HG03354 (cell line): ENCODE data around the gene ITGB5.

Source experiments
- ATAC-seq: cut with Tn5 transposase; IDR thresholded peaks from one replicate; pipeline ENCODE4 v1.9.1; 2021; ENCODE audit warnings: mild to moderate bottlenecking; ENCODE audit not compliant: unreplicated experiment, poor library complexity, severe bottlenecking

Gene ITGB5, protein sequence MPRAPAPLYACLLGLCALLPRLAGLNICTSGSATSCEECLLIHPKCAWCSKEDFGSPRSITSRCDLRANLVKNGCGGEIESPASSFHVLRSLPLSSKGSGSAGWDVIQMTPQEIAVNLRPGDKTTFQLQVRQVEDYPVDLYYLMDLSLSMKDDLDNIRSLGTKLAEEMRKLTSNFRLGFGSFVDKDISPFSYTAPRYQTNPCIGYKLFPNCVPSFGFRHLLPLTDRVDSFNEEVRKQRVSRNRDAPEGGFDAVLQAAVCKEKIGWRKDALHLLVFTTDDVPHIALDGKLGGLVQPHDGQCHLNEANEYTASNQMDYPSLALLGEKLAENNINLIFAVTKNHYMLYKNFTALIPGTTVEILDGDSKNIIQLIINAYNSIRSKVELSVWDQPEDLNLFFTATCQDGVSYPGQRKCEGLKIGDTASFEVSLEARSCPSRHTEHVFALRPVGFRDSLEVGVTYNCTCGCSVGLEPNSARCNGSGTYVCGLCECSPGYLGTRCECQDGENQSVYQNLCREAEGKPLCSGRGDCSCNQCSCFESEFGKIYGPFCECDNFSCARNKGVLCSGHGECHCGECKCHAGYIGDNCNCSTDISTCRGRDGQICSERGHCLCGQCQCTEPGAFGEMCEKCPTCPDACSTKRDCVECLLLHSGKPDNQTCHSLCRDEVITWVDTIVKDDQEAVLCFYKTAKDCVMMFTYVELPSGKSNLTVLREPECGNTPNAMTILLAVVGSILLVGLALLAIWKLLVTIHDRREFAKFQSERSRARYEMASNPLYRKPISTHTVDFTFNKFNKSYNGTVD

DNA sequence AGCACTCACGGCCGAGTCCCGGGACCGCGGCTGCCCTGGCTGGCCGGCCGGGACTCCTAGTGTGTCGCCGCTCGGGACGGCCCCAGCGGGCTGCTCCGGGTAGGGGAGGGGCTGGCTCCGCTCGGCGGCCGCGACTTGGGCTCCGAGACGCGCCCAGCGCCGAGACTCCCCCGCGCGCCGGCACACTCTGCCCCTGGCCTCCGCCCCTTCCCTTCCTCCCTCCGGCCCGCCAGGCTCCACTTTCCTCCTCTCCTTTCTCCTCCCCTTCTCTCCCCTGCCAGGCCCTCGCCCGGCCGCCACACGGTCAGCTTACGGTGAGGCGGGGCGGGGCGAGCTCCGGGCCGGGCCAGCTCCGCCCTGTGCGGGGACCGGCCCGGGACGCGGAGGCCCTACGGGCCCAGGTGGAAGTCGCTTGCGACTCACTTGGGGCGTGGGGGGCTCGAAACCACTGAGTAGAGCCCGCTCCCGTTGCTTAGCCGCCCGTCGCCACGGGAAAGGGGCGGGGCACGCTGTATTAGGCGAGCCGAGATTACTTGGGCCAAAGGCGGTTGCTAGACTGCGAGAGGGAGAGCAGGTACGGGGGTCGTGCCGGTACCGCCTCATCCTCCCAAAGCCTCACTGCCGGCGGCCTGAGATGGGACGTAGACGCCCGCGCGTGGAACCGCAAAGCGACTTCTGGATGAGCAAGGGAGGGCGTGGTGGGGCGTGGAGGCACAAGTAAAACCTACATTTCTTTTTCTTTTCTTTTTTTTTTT lies at the start of gene ITGB5:
Gene ITGB5 (minus strand): TSS at position 189 of the 755 bp plus-strand sequence. CDS start 365 bp downstream, outside the sequence.
- peak; percentile 62 for ATAC-seq

DNA sequence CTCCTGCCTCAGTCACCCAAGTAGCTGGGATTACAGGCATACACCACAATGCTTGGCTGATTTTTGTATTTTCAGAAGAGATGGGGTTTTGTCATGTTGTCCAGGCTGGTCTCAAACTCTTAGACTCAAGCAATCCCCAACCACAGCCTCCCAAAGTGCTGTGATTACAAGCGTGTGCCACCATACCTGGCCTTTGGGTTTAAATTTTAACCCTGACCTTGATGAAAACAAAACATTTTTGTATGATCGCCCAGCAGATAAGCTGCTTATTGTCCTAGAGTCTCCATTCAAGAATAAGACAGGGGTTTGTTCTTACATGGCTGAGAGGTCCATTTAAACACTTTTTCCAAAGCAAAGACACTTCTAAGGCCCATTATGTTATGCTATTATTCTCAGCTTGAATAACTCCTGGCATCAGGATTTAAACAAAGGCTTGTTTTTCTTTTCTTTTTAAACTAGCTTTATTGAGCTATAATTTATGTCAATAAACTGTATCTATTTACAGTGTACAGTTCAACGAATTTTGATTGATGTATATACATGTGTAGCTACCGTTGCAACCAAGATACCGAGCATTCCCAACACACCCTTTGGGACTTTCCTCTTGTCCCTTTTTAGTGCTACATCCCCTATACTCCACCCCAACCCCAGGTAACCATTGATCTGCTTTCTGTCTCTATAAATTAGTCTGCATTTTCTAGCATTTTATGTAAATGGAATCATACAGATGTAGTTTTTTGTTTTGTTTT lies 48.8 kb upstream of the ITGB5 start:
- no peak for ATAC-seq

DNA sequence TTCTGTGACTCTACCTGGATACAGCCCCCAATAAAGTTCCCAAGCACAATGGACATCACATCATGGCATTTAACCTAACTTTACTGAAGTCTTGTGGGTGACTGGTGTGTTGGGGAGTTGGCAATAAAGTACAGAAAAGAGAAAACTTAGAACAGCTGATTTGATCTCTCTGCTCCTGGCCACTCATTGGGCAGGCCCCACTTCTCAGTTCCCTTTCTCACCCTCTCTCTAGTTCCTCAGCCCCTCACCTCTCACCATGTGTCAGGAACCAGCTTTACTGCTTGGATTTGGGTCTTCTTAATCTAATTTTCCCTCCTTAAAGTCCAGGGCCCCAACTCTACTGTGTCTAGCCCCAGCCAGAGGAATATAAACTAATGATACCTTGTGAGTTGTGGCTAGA lies 48.1 kb upstream of the ITGB5 start:
- ATAC-seq, result peak; percentile 56

DNA sequence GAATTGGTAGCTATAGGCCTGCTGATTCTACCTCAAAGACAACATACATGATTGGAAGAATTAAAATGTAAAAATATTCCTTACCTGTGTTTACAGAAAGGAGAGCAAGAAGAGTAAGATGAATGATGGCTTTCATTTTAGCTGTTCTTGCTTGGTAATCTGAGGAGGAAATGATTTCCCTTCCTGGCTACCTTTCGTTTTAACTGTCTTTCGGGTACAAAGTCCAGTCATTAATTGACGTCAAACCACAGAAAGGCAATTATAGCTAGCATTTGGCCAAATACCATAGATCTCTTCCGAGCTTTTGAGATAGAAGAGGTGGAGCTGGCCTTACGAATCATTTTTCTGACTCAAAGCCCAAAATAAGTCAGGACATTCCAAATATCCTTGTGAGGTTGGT lies 47.4 kb upstream of the ITGB5 start, which contains the start of gene MUC13:
Gene MUC13 (minus strand): TSS at position 175 of the 400 bp plus-strand sequence. CDS start 39 bp downstream, at position 136.
- no peak for ATAC-seq

DNA sequence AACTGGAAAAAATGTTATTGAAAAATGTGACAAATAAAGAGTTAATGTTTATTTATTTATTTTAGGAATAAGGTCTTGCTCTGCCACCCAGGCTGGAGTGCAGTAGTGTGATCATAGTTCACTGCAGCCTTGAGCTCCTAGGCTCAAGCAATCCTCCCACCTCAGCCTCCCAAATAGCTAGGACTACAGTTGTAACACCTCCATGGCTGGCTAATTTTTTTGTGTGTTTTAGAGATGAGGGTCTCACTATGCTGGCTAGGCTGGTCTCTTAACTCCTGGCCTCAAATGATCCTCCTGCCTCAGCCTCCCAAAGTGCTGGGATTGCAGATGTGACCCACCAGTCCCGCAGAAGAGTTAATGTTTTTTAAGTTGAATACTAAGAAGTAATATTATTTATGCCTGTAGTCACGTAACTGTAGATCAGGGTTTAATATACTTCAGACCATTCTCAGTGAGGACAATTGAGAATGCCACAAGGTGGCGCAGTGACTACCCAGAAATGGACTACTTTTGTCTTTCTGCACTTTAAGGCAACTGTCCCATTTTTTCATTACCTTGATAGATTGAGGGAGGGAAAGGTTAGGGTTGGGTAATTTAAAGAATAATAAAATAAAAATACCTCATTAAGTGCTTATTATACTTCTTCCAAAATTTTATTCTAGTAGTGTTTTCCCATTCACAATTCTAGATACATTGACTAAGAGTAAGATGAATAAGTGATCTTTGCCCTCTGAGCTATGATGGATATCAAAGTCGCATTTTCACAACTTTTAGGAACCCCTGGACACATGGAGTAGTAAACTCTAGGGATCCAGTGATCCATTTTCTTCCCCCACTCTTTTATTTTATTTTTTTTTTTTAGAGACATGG lies 41.4 kb upstream of the ITGB5 start:
- ATAC-seq, result no peak

DNA sequence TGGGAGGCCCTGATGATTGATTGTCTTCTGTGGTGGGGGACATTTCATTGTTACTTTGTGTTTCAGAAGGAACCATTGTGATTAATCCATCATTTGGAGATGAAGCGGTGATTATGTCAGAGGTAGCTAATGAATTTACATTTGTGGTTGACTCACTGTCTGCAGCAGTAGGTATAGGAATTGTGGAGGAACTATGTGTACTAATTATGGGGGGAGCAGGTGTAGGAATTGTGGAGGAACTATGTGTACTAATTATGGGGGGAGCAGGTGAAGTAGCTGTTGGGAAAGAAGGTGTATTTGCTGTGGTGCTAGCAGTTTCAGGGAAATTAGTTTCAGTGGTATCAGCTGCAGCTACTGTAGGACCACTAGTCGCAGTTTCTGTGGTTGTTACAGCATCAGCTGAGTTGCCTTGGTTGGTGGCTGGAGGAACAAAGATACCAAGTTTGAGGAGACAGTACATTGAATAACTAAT lies 40.4 kb upstream of the ITGB5 start:
- peak; percentile 76 for ATAC-seq

DNA sequence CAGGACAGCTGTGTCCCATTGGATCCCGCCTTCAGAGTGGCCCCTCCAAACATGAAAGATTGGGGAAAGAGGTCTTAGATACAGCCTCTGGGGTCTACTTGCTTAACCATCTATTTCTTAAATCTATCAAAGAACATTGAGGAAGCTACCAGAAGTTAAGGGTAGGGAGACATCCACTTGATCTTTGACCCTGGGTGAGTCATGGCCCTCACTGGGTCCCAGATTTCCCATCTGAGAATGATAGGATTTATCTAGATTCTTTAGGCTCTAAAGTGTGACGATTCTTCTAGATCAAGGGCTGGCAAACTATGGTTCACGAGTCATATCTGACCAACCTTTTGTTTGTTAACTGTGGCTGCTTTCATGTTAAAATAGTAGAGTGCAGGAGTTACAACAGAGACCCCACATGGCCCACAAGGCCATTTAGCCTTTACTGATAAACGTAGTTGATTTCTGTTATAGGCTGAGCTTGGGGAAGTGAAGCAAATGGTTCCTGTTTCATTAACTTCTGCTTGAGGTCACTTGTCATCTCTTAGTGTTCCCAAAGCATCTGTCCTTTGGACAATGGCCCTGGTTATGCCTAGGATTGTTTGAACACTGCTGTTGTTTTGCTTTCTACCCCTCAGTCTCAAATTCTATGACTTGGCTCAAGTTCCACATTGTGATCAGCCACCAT lies 39.4 kb upstream of the ITGB5 start:
- ATAC-seq, result no peak

DNA sequence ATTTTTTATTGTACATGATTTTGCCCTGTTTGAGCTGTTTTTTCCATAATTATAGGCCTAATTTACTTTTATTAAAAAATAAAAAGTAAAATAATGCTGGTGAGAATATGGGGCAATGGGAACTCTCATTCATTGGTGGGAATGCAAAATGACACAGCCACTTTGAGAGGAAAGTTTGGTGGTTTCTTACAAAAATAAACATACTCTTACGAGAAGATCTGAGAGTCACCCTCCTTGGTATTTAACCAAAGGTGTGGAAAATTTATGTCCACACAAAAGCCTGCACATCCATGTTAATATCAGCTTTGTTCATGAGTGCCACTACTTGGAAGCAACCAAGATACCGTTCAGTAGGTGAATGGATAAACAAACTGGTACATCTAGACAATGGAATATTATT lies 37.6 kb upstream of the ITGB5 start:
- ATAC-seq, result no peak

DNA sequence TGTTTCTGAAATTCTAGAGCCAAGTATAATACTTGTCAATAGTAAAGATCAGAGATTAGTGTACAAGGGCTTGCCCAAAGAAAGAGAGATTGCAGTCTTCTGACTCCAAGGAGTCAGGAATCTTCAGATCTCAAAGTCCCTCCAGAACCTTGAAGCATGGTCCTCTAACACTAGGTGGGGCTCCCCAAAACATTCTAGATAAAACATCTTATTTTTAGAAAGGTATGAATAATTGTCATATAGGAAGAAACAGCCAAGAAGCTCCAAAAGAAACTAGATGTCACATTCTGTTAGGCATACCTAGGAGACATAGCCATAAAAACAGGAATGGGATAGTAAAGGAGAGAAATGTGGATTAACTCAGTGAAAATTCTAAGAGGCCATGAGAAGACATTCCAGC lies 36.7 kb upstream of the ITGB5 start:
- ATAC-seq, result no peak

DNA sequence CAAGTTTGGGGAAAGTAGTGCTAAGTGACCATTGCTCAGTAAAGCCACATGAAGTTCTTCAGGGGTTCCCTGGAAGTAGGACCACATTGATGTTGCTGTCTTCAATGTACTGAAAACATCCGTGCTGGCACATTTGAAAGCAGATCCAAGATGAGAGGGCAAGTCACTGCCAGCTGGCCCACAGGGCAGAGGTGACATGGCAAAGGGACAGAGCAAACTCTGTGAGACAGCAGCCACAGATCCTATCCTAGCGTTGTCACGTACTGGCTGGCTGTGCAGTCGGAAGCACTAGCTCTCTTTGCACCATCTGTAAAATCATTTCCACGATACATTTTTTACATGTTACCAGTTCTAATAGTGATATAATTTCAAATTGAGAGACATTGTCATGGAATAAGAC lies 33.6 kb upstream of the ITGB5 start:
- no peak for ATAC-seq

DNA sequence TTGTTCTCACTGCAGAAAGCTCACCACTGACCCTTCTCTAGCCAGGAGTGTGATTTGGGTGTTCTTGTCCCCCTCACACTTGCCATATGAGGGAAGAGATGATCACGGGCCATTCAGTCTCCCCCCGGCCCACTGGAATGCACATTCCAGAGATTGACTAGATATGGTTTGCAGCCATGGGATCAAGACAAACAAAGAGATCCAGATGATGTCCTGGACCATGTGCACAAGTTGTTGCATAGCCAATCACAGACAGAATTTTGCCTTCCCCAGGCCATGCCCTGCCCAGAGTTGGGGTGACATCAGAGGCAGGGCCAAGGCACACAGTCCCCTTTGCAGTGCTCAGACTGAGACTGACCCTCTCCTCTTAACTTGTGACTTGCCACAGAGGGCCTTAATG lies 32.6 kb upstream of the ITGB5 start:
- ATAC-seq, result no peak

DNA sequence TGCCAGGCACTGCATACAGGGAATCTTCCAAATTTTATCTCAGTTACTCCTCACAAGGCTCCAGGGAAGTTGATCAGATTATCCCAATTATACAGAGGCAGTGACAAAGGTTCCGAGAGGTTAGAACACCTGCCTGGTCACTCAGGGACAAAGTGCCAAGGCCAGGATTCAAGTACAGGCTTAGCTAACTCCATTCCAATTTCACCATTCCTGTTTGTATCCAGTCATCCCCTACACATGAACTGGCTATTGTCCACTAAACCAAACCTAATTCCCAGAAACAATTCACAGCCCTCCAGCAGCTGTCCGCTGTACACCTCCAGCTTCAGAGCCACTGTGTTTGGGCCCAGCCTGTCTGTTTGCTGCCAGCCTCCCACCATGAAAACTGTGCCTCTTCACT lies 31.4 kb upstream of the ITGB5 start:
- no peak for ATAC-seq

DNA sequence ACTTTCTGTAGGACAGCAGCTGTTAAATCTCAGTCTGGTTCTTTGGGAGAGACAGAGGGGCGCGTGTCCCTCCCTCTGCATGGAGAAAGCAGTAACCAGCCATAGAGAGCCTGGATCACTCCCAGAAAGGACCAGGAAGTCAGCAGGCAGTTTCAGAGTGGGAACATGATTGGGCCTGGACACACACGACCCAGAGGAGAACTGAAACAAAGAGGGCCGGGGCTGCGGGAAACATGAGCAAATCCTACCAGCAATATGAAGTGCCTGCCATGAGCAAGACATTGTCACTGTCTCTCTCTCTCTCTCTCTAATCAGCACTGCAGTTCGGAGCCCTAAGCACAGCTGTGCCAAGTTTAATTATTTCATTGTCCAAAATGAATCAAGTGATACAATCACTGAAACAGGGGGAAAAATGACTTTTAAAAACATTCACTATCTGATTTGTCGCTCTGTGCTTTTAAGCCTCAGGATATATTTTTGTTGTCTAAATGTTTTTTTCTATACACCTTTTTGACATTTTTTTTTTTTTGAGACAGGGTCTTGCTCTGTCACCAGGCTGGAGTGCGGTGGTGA lies 29.8 kb upstream of the ITGB5 start:
- no peak for ATAC-seq

DNA sequence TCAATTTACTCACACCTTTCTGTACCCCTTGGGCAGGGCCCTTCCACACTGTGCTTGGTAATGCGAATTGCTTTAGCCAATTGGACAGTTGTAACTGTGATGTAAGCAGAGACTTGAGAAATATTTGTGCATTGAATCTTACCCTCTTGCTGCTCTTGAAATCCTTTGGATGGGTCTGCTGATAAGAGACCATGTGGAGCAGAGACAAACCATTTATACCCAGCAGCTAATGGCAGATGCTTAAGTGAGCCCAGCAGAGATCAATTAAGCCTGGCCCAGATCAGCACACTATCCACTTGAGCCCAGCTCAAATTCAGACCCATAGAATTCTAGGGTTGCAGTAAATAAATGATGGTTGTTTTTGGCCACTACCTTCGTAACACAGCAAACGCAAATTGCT lies 28.1 kb upstream of the ITGB5 start:
- no peak for ATAC-seq

DNA sequence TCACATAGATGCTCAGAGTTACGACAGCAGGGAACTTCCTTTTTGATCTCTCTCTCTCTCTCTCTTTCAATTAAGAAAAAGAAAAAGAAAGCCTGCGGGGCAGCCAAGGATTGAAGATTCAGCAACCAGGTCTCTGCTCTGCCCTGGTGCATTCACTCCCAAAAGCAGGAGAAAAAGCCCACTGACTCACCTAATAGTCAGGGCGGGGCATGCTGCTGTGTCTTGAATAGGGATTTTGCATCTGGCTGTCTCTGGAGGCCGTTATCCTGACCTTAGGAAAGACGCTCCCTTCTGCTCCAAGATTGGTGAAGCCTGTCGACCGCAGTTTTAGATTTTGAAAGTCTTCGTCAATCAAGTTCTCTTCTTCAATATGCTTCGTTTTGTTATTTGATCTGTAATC lies 20.8 kb upstream of the ITGB5 start:
- no peak for ATAC-seq

DNA sequence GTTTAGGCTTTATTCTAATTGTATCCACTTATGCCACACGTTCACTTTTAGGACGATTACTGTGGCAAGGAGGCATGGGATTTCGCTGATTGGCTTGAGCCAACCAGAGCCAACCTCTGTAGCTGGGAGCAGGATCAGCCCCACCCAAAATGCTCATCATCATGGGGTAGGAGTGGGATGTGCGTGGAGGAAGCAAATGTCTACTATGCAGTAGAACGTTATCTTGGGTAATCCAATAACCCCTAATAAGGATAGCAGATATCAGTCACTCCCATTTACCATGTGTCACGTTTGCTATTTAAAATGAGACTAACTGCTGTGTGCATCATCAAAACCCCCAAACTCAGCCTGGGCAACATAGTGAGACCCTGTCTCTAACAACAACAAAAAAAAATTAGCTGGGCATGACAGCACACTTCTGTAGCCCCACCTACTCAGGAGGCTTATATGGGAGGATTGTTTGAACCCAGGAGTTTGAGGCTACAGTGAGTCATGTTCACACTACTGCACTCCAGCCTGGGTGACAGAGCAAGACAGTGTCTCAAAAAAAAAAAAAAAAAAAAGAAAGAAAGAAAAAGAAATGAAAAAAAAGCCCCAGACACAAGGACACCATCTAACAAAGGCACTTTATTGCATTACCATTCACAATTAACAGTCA lies 17.8 kb upstream of the ITGB5 start:
- no peak for ATAC-seq
